Activated T-cell treated with anti-CD3 and anti-CD28 coated beads for 4 hours (primary cell): ENCODE results near the gene CDC42EP4.
A peak's percentile ranks its signal among the peaks of the same experiment; 100 is the strongest.
"Not testable (repeated sequence)": the region's sequence is repeated elsewhere in the genome, so short reads cannot be mapped to it uniquely, and the experiment has no call there.

Experiments
- DNase-seq: peaks from one replicate; pipeline ENCODE4 v3.0.0-alpha.2; 2020

Gene CDC42EP4

GRCh38 chr17:73274490-73274889 lies 37.3 kb downstream of the CDC42EP4 start:
- no peak for DNase-seq

GRCh38 chr17:73272906-73273218 lies 38.9 kb downstream of the CDC42EP4 start:
- DNase-seq, result no peak

DNA sequence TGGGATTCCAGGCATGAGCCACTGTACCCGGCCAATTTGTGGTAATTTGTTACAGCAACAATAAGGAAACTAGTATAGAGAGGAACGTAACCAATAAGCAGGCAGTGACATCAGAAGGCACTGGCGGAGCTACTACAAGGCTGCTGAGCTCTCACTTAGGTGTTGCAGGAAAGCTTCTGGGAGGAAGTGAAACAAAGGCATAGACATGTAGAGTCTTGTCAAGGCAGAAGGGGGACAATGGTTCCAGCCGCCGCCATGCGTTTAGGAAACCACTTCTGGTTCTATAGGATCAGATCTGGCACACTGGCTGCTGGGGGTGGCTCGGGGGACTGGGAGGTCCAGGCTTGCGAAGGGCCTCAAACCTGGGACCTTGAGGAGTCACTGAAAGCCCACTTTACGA lies 40.7 kb downstream of the CDC42EP4 start:
- no peak for DNase-seq

- DNase-seq, result no peak
Measured at GRCh38 chr17:73269791-73270190, 42.0 kb downstream of the CDC42EP4 start.

- DNase-seq, result no peak
Measured at GRCh38 chr17:73269329-73269615, 42.5 kb downstream of the CDC42EP4 start.

- no peak for DNase-seq
Measured at GRCh38 chr17:73268582-73269328, 43.0 kb downstream of the CDC42EP4 start.

- DNase-seq, result no peak
Measured at GRCh38 chr17:73267648-73268537, 43.9 kb downstream of the CDC42EP4 start.

DNA sequence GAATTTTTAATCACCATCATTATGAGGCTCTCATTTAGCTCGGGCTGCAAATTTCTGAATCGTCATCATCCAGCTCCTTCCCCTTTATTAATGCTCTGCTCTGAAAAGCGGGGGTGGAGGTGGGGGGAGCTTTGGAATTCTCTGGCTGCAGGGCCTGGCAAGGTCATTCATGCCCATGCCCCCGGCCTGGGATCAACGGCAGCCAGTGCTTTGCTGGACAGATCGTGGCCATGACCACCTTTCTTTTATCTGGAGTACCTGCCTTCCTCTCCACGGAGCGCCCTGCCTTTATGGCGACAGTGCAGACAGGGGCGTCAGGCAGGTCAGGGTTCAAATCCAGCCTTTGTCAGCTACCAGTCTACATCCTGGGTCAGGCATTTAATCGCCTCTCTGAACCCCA lies 45.0 kb downstream of the CDC42EP4 start:
- DNase-seq, result no peak

GRCh38 chr17:73265646-73266640 lies 45.9 kb downstream of the CDC42EP4 start:
- DNase-seq, result no peak

GRCh38 chr17:73264448-73264847 lies 47.4 kb downstream of the CDC42EP4 start:
- DNase-seq, result not testable (repeated sequence)

GRCh38 chr17:73262676-73263642 lies 48.8 kb downstream of the CDC42EP4 start:
- no peak for DNase-seq

DNA sequence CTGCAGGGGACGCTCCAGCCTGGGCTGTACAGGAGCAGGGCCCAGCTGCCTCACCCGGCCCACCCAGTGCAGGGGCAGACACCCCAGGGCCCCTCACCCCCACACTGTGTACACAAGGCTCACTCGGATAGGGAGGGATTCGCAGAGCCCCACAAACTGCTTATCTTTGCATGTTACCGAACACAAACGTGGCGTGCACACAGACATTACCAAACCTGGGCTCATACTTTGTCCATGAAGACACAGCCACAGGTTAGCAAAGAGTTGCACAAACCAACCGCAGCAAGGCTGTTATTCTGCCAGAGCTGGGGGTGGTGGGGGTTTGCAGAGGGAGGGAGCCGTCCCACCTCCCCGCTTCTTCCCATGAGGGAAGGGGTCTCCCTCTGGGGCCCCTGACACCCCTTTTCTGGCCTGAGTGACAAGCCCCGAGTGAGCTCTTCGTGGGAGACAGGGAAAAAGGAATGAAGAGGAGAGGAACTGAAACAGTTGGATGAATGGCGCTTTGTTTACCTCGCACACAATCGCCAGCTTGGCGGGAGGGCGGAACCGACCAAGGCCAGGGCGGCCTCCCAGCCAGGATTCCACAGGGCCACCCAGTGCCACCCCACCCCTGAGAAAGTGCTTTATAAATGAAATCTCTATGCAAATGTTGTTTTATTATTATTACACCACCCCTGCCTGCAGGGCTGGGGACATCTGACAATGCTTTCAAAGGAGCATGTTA lies 49.7 kb downstream of the CDC42EP4 start:
- DNase-seq, result no peak

DNA sequence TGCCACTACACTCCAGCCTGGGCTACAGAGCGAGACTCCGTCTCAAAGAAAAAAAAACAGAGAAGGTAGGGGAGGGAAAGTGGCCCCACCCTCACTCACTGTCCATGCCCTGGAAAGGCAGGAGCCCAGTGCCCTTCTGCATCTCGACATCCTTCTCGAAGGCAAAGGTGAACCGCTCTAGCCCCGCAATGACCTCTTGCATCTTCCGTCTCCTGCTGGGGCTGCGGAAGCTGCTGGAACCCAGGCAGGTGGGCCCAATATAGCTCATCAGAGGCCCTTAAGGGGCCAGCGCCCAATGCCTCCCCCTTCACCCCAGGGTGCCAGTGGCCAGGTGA lies 50.2 kb downstream of the CDC42EP4 start, which contains the start of gene CPSF4L:
TSS of gene CPSF4L (minus strand) at position 264 of the 335 bp plus-strand sequence. CDS start at position 202, 62 bp downstream.
- DNase-seq, result no peak

GRCh38 chr17:73257516-73257915 lies 54.3 kb downstream of the CDC42EP4 start:
- no peak for DNase-seq

GRCh38 chr17:73256220-73256619 lies 55.6 kb downstream of the CDC42EP4 start:
- no peak for DNase-seq

DNA sequence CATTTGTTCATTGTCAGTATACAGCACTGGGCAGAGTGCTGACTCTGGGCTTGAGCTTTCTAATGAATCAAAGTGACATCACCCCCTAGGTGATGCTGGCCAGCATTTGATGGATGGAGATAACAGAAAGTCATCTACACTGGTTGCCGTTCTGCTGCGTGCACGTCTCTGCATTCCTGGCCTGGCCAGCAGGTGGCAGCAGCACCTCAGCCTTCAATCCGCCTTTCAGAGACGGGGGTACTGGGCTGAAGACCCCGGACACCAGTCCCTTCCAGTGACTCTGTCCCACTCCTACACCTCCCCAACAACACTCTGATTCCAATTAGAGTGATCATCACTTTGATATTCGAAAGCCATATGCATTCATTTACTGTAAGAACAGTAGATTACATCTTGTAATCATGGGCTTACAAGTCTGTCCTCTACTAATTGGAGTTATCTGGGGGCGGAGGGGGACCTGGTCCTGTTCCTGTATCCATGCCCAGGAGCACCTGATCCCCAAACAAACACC lies 56.1 kb downstream of the CDC42EP4 start:
- peak; percentile 38 for DNase-seq

DNA sequence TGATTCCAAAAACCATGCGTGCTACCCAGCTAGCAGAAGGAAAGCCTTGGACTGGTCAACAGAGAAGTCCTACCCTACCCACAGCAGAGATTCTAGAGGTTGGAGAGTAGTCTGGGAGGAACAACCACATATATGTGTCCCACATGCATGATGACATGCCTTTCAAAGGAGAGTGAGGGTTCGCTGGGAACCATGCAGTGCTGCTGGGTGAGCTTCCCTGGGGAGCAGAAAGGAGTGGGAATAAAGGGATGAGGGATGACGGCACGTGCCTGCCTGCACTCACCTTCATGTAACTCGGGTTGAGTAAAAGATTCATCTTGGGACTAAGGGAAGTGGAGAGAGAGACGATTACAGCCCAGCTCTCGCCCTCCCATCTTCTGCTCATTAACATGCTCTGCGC lies 59.9 kb downstream of the CDC42EP4 start:
- DNase-seq, result no peak

GRCh38 chr17:73250851-73251640 lies 60.8 kb downstream of the CDC42EP4 start:
- DNase-seq, result no peak

DNA sequence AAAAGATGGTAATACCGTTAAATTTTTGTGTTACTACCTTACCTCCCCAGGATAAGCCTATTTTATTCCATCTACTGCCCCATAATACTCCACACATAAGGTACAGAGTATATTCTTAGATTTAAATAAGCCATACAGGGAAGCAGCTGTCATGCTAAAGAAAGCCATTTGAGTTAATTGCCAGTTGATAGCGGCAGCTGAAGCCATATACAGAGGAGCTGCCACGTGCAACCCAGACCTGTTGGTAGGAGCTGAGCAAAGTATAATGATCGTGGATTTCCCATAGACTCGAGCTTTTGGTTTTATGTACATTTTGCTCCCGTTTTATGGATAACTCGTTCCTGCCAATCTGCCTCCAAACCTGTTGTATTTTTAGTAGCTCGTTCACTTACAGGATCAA lies 62.1 kb downstream of the CDC42EP4 start:
- DNase-seq, result no peak

DNA sequence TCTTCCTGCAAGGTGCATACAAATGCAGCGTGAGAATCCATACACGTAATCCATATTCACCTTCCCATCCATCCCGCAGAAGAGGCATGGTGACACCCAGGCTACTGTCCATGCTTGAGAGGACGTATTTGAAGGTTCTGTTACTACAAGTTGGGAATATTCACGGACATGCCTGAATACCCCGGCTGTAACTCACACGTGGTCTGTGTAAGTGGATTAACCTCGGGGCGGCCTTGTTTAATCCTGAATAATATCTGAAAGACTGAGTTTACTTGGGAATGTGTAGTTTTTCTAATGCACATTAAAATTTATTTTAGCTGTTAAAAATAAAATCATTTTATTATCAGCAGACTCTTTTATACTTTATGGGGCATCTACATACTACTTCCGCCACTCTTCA lies 63.3 kb downstream of the CDC42EP4 start:
- no peak for DNase-seq
